SK-N-SH treated with all-trans-retinoic acid at 6 μM for 48 hours (cell line): ENCODE data around the gene CYB5A.

Experiments used
- BACH2 ChIP-seq: fragments of 250-450 bp; sonication (Bioruptor Pico); IDR thresholded peaks from 2 replicates; pipeline ENCODE4 v1.9.0; 2021; ENCODE audit warnings: mild to moderate bottlenecking, borderline replicate concordance
- CREB5 ChIP-seq: fragments of 250-450 bp; sonication (Bioruptor Pico); IDR thresholded peaks from 2 replicates; pipeline ENCODE4 v1.5.1; 2020; ENCODE audit warnings: low read depth, mild to moderate bottlenecking, moderate library complexity
- CSDC2 ChIP-seq: fragments of 250-450 bp; sonication (Bioruptor Pico); IDR thresholded peaks from 2 replicates; pipeline ENCODE4 v1.5.0; 2020; ENCODE audit warnings: mild to moderate bottlenecking, moderate library complexity
- GLIS3 ChIP-seq: fragments of 250-450 bp; sonication (Bioruptor Pico); IDR thresholded peaks from 2 replicates; pipeline ENCODE4 v1.5.0; 2020; ENCODE audit warnings: mild to moderate bottlenecking, moderate library complexity
- PATZ1 ChIP-seq: fragments of 250-450 bp; sonication (Bioruptor Pico); IDR thresholded peaks from 2 replicates; pipeline ENCODE4 v1.8.0; 2020; ENCODE audit warnings: mild to moderate bottlenecking, moderate library complexity, borderline replicate concordance
- ZFP3 ChIP-seq: fragments of 250-450 bp; sonication (Bioruptor Pico); IDR thresholded peaks from 2 replicates; pipeline ENCODE4 v1.5.0; 2020; ENCODE audit warnings: mild to moderate bottlenecking, moderate library complexity
- ZFP30 ChIP-seq: fragments of 450-650 bp; formaldehyde crosslinking; IDR thresholded peaks from 2 replicates; pipeline ENCODE4 v1.5.0; 2022; ENCODE audit warnings: mild to moderate bottlenecking, moderate library complexity
- ZNF565 ChIP-seq: fragments of 450-650 bp; formaldehyde crosslinking; conservative IDR thresholded peaks from 2 replicates; pipeline ENCODE4 v1.5.0; 2020; ENCODE audit warnings: low read depth, mild to moderate bottlenecking, moderate library complexity
- ZNF70 ChIP-seq: fragments of 450-650 bp; formaldehyde crosslinking; IDR thresholded peaks from 2 replicates; pipeline ENCODE4 v1.5.0; 2020; ENCODE audit warnings: mild to moderate bottlenecking, moderate library complexity

- TF ChIP-seq BACH2 (no peak), PATZ1 (CRISPR knock-in tag) (no peak), ZFP3 (CRISPR knock-in tag) (no peak), GLIS3 (CRISPR knock-in tag) (no peak), ZNF70 (CRISPR knock-in tag) (no peak), CSDC2 (CRISPR knock-in tag) (no peak), ZFP30 (CRISPR knock-in tag) (no peak), ZNF565 (CRISPR knock-in tag) (no peak), CREB5 (no peak)
Observed at GRCh38 chr18:74331404-74331803, 39.6 kb upstream of the CYB5A start.
